SH-SY5Y (cell line): ENCODE data around the gene EGFL8.

Source experiments
- GATA2 ChIP-seq: IDR thresholded peaks from 2 replicates; pipeline ENCODE4 v1.6.1; 2011; ENCODE audit warnings: mild to moderate bottlenecking, low read depth, low read length
- GATA3 ChIP-seq: IDR thresholded peaks from 2 replicates; pipeline ENCODE4 v1.6.1; 2011; ENCODE audit warnings: low read depth, mild to moderate bottlenecking, low read length, moderate library complexity

DNA sequence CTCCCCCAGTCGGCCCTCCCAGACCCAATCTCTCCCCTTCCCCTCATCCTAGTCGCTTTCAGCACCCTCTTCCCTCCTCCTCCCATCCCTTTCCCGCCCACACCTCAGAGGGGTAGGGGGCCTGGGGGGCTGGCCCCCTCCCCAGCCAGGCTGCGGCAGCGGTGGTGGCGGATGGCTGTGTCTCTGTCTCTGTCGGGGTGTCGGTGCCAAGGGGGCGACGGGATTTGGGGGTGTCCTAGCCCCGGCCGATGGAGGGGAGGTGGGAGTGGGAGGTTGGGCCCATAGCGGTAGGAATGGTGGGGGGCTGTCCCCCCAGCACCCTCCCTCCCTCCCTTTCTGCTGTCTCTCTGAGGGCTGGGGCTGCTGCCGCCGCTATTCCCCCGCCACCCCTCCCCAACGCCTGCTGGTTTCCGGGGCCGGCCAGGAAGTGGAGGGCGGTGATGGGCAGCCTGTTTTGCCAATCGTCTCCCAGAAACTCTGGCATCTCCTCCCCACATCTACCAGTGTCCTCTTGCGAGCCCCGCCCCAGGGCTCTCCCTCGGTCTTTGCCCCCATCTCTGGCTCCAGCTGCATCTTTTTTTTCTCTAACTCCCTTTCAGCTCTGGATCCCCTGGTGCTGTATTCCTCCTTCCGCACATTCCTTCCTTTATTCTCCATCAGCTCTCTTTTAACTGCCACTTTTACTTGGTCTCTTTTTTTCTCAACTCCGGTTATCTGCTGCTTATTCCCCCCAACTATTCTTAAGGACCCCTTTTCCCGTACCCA is 11.5 kb downstream of the EGFL8 start, which contains the start of gene AGPAT1:
- TF ChIP-seq GATA2 (no peak; the same call in 1 of the 2 replicates), GATA3 (no peak)
